Activated CD8-positive, alpha-beta memory T cell treated with anti-CD3 and anti-CD28 coated beads, Interleukin-2, amount 50 U/mL, for 24 hours (primary cell): Measurements from ENCODE around the gene PI4K2B.
"Not testable (repeated sequence)": the region's sequence is repeated elsewhere in the genome, so short reads cannot be mapped to it uniquely, and the experiment has no call there.

Source experiments
- DNase-seq: peaks from one replicate; pipeline ENCODE4 v3.0.0-alpha.2; 2020; ENCODE audit errors: extremely low read depth

Gene PI4K2B

DNA sequence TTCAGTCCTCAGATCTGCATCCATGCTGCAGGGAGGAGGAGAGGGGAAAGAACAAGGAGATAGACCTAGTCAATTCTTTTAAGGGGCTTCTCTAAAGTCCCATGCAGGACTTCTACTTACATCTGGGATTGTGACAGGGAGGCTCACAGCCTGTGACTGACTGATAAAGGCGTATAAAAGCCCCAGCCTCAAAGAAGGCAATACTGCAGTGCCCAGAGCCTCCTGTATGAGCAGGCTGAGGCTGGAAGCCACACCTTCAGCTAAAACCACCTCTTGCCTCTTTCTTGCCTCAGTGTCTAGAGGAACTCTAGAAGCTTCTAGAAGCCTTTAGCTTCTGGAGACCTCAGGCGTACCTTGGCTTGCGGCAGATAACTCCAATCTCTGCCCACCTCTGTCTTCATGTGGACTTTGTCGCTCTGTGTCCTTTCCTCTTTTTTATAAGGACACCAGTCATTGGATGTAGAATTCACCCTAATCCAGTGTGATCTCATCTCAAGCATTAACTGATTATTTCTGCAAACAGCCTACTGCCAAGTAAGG lies 72.8 kb downstream of the PI4K2B start:
- DNase-seq: no peak

GRCh38 chr4:25307596-25307995 lies 73.8 kb downstream of the PI4K2B start:
- DNase-seq: no peak

DNA sequence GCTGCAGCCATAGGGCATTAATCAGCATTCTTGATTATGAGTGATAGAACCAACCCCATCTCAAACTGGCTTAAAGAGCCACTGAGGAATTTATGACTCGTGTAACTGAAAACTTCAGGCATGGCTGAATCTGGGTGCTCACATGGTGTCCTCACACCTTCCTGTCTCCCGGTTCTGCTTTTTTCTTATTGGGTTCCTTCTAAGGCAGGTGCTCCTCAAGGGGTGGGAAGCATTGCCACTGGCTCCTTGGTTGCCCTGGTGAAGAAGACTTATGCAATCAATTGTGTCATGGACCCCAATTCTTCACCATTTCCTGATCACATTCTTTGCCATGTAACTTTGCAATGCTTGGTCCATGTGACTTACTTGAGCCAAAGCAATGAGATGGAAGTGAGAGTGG lies 74.5 kb downstream of the PI4K2B start:
- DNase-seq: no peak

- DNase-seq: no peak
Observed at GRCh38 chr4:25308761-25309160, 74.9 kb downstream of the PI4K2B start.

DNA sequence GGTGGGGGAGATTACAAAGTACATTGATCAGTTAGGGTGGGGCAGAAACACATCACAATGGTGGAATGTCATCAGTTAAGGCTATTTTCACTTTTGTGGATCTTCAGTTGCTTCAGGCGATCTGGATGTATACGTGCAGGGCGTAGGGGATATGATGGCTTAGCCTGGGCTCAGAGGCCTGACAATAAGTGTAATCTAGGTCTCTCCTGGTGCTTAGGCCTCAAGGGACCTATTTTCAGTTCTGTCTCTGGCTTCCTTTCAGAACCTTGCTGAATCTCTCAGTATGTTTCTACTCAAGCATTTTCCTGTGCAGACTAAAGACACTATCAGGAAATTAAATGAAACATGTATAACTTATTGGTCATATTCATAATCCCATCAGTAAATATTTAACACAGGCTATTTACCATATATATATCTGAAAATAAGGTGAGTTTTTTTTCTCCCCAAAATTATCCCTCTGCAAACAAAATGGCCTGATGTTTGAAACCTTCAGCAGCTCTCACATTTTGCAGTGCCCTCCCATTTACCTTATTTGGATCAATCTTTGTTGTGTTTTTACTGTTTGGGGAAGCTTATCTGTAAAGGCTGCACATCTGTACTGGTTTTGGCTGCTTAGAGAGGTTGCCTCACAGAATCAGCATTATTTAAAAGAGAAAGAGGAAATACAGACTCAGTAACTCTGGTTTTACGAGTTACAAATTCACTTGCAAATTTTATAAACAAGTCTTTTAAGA lies 76.4 kb downstream of the PI4K2B start:
- no peak for DNase-seq

DNA sequence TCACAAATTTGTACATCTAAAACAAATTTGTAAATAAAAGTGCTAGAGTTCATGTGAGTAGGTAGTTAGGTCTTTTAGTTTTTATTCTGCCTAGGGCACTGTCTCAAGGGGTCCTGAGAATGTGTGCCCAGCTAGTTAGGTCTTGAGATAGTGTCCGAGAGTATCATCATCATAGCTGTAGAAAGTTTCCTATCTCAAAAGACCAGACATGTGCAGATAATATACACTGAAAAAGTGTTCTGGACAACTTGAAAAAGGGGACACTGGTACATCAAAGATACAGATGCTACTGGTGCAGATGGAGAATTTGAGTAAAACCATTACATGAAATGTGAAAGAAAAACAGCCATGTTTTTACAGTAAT lies 77.0 kb downstream of the PI4K2B start:
- no peak for DNase-seq

DNA sequence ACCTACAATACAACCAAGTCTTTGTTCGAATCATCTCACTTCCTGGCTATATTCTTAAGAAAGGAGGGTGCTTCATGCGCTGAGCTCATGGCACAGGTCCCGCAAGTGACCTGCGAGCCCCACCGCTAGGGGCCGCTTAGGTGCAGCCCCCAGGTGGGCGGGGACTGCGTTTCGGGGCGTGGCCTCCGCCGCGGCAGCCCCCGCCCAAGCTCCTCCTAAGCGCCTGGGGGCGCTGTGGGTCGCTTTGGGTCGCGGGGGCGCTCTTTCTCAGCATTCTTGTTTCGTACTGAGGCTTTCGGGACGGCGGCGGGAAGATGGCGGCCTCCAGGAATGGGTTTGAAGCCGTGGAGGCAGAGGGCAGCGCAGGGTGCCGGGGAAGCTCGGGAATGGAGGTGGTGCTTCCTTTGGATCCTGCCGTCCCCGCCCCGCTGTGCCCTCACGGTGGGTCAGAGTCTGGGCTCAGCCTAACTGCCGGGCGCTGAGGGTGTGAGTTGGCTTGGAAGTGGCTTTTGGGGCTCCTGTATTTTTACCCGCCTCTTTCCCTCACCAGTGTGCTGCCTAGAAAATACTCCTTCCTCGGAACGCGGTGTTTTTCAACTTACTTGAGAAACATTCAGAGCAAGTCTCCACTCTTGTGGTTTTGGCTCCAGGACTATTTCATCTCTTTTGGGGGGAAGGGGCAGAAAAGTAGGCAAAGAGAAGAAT lies 78.8 kb downstream of the PI4K2B start, which contains the start of gene ZCCHC4:
TSS of gene ZCCHC4 (plus strand) at position 279 of the 705 bp plus-strand sequence. CDS start at position 315, 36 bp downstream.
- peak; percentile 69 for DNase-seq

DNA sequence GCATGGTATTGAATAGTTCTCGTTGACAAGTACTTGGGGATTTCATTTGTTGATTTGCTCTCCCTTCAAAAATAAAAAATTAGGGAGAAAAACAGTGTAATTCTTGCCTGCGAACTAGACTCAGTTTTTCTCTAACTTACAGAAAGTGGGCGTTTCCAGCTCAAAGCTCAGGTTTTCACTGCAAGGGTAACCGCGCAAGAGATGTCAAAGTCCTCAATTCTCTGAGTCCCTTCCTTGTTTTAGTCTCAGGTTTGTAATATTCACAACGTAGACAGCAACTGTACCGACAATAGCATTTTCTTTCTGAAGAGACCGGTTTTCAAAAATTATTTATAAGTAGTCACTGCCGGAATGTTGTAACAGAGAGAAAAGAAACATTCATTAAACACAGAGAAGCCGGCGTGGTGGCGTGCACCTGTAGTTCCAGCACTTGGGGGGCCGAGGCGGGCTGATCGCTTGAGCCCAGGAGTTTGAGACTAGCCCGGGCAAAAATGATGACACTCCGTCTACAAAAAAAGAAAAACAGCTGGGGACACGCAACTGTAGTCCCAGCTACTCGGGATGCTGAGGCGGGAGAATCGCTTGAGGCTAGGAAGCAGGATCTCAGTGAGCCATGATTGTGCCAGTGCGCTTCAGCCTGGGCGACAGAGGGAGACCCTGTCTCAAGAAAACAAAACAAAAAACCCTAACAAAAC lies 79.5 kb downstream of the PI4K2B start:
- no peak for DNase-seq

GRCh38 chr4:25320336-25320735 lies 86.5 kb downstream of the PI4K2B start:
- DNase-seq: no peak

DNA sequence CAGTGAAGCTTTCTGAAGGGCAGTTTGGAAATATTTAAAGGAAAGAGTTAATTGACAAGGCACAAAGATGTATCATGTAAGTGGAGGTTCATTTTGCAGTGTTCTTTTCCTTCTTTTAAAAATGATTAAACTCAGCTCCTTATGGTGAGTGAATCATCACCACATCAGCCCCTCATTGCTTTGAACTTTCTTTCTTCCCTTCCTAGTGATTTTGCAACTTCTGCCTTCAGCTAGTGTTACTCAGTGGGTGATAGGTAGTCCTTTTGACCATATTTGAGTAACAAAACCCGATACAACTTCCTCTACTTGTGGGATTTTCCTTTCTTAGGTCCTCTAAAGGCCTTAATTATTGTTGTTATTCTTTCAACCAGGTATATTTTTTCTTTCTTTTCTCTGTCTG lies 86.9 kb downstream of the PI4K2B start:
- no peak for DNase-seq

- no peak for DNase-seq
Observed at GRCh38 chr4:25321703-25322102, 87.9 kb downstream of the PI4K2B start.

DNA sequence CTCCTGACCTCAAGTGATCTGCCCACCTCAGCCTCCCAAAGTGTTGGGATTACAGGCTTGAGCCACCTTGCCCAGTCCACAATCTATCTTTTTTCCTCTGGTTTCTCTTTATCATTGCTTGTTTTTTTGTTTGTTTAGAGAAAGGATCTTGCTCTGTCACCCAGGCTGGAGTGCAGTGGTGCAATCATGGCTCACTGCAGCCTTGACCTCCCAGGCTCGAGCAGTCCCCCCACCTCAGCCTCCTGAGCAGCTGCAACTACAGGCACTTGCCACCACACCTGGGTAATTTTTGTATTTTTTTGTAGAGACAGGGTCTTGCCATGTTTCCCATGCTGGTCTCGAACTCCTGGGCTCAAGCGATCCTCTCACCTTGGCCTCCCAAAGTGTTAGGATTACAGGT lies 94.6 kb downstream of the PI4K2B start:
- not testable (repeated sequence) for DNase-seq
